GM19455 (cell line): ENCODE measurements around the gene CA14.
"Not testable (repeated sequence)": the region's sequence is repeated elsewhere in the genome, so short reads cannot be mapped to it uniquely, and the experiment has no call there.

Experiments used
- ATAC-seq: cut with Tn5 transposase; IDR thresholded peaks from one replicate; pipeline ENCODE4 v1.9.1; 2021; ENCODE audit not compliant: unreplicated experiment

Gene CA14

GRCh38 chr1:150280138-150280707 is 22.6 kb downstream of the CA14 start:
- ATAC-seq = no peak

GRCh38 chr1:150281221-150281757 is 23.7 kb downstream of the CA14 start:
- ATAC-seq = no peak

- ATAC-seq = no peak
Measured at GRCh38 chr1:150281758-150282557, 24.4 kb downstream of the CA14 start, which contains the start of gene CIART. Gene CIART (plus strand): TSS chr1:150282554. CDS start chr1:150283268, 714 bp downstream.

GRCh38 chr1:150282558-150282958 is 25.0 kb downstream of the CA14 start:
- no peak for ATAC-seq

- ATAC-seq = no peak
Measured at GRCh38 chr1:150283260-150283659, 25.7 kb downstream of the CA14 start.

- ATAC-seq = no peak
Measured at GRCh38 chr1:150288382-150288781, 30.8 kb downstream of the CA14 start.

GRCh38 chr1:150288822-150289221 is 31.2 kb downstream of the CA14 start:
- ATAC-seq = no peak

GRCh38 chr1:150293433-150294253 is 36.1 kb downstream of the CA14 start, which contains the start of gene MRPS21:
Gene MRPS21 (plus strand): TSS chr1:150293861. CDS start chr1:150294367, 506 bp downstream.
- peak; percentile 84 for ATAC-seq

GRCh38 chr1:150295476-150295875 is 37.9 kb downstream of the CA14 start:
- ATAC-seq = no peak

- no peak for ATAC-seq
Measured at GRCh38 chr1:150299716-150300115, 42.1 kb downstream of the CA14 start.

GRCh38 chr1:150302338-150302737 is 44.8 kb downstream of the CA14 start:
- ATAC-seq = no peak

- ATAC-seq = no peak
Measured at GRCh38 chr1:150302902-150303301, 45.3 kb downstream of the CA14 start.

GRCh38 chr1:150308585-150308984 is 51.0 kb downstream of the CA14 start:
- not testable (repeated sequence) for ATAC-seq

GRCh38 chr1:150309758-150310508 is 52.4 kb downstream of the CA14 start:
- ATAC-seq = no peak

- no peak for ATAC-seq
Measured at GRCh38 chr1:150311762-150312161, 54.2 kb downstream of the CA14 start.
